Measurements from ENCODE around the gene IGFBP6.

Gene IGFBP6

GRCh38 chr12:53097564-53098353 lies at the start of gene IGFBP6:
Gene IGFBP6, plus strand, starts transcription at chr12:53097667. Its CDS starts 51 bp downstream, at chr12:53097718.
- peak; percentile 56 to 57 for DNase-seq

- no peak for DNase-seq
Measured at GRCh38 chr12:53048033-53048779, 49.3 kb upstream of the IGFBP6 start.

GRCh38 chr12:53048780-53049401 lies 48.6 kb upstream of the IGFBP6 start:
- DNase-seq, result no peak

GRCh38 chr12:53049571-53050318 lies 47.7 kb upstream of the IGFBP6 start, which contains the start of gene TNS2:
Gene TNS2, plus strand, starts transcription at chr12:53050065. Its CDS starts 121 bp downstream, at chr12:53050186.
- no peak for DNase-seq

- DNase-seq, result no peak
Measured at GRCh38 chr12:53050426-53051057, 46.9 kb upstream of the IGFBP6 start.

- no peak for DNase-seq
Measured at GRCh38 chr12:53051058-53051880, 46.2 kb upstream of the IGFBP6 start.

- no peak for DNase-seq
Measured at GRCh38 chr12:53051881-53052412, 45.5 kb upstream of the IGFBP6 start.

GRCh38 chr12:53052419-53053217 lies 44.8 kb upstream of the IGFBP6 start:
- no peak for DNase-seq

- peak; percentile 52 to 70 for DNase-seq
Measured at GRCh38 chr12:53053218-53054111, 44.0 kb upstream of the IGFBP6 start.

GRCh38 chr12:53054112-53054878 lies 43.2 kb upstream of the IGFBP6 start:
- peak; percentile 94 for DNase-seq

GRCh38 chr12:53055471-53056266 lies 41.8 kb upstream of the IGFBP6 start:
- no peak for DNase-seq

GRCh38 chr12:53056296-53056695 lies 41.2 kb upstream of the IGFBP6 start:
- no peak for DNase-seq

- no peak for DNase-seq
Measured at GRCh38 chr12:53056901-53057300, 40.6 kb upstream of the IGFBP6 start.

- no peak for DNase-seq
Measured at GRCh38 chr12:53057816-53058500, 39.5 kb upstream of the IGFBP6 start.

GRCh38 chr12:53058674-53059433 lies 38.6 kb upstream of the IGFBP6 start:
- no peak for DNase-seq
